Activated CD4-positive, CD25-positive, alpha-beta regulatory T cell treated with anti-CD3 and anti-CD28 coated beads, Interleukin-2, amount 50 U/mL, for 24 hours (primary cell): ENCODE measurements around the gene CD2.

Experiments
- ATAC-seq, 2 donors: fragments of 150-1000 bp; cut with Tn5 transposase; one replicate each; pipeline ENCODE4 v1.10.0; 2021; ENCODE audit warnings: mild to moderate bottlenecking in 1 of 2, moderate library complexity in 1 of 2

CD2 gene

GRCh38 chr1:116760996-116761665, 6.9 kb downstream of the CD2 start:
- ATAC-seq = no peak

GRCh38 chr1:116762281-116762680, 8.1 kb downstream of the CD2 start:
- no peak for ATAC-seq

- no peak for ATAC-seq
These were observed 8.5 kb downstream of the CD2 start for GRCh38 chr1:116762781-116763115.

GRCh38 chr1:116763116-116763786, 9.0 kb downstream of the CD2 start:
- peak; percentile 36 to 39 for ATAC-seq

GRCh38 chr1:116763787-116764465, 9.7 kb downstream of the CD2 start:
- ATAC-seq = peak; percentile 5 to 8

- peak; percentile 42 to 54 for ATAC-seq
These were observed 10.3 kb downstream of the CD2 start for GRCh38 chr1:116764466-116764898.

GRCh38 chr1:116764906-116765862, 11.0 kb downstream of the CD2 start:
- no peak for ATAC-seq

GRCh38 chr1:116765962-116766361, 11.7 kb downstream of the CD2 start:
- ATAC-seq = no peak

- peak; percentile 6 to 13 for ATAC-seq
These were observed 12.6 kb downstream of the CD2 start for GRCh38 chr1:116766616-116767469.

- ATAC-seq = no peak
These were observed 13.7 kb downstream of the CD2 start for GRCh38 chr1:116767782-116768382.

- no peak for ATAC-seq
These were observed 14.3 kb downstream of the CD2 start for GRCh38 chr1:116768416-116769103.

- ATAC-seq = peak in 1 of 2 donors; percentile 1
These were observed 14.8 kb downstream of the CD2 start for GRCh38 chr1:116769104-116769452.

- ATAC-seq = peak; percentile 65
These were observed 15.3 kb downstream of the CD2 start for GRCh38 chr1:116769561-116769977.

- no peak for ATAC-seq
These were observed 15.8 kb downstream of the CD2 start for GRCh38 chr1:116769994-116770393.

GRCh38 chr1:116770625-116771024, 16.4 kb downstream of the CD2 start:
- peak; percentile 9 to 11 for ATAC-seq

GRCh38 chr1:116771997-116772647, 17.9 kb downstream of the CD2 start:
- no peak for ATAC-seq

GRCh38 chr1:116772648-116773045, 18.4 kb downstream of the CD2 start:
- peak; percentile 23 to 39 for ATAC-seq

- ATAC-seq = no peak
These were observed 21.0 kb downstream of the CD2 start for GRCh38 chr1:116775116-116775752.
